HepG2 (cell line): ENCODE data around the gene HIPK2.

Experiments
- BRCA1 ChIP-seq: sonication (generic); formaldehyde crosslinking; IDR thresholded peaks from 2 replicates; pipeline ENCODE4 v1.4.0; 2020; ENCODE audit warnings: missing genetic modification reagents
- EZH2 ChIP-seq: conservative IDR thresholded peaks from 2 replicates; pipeline ENCODE4 v1.6.1; 2012; ENCODE audit warnings: mild to moderate bottlenecking, low read depth, low read length, moderate library complexity
- GTF2F1 ChIP-seq: fragments of 150-350 bp; IDR thresholded peaks from 2 replicates; pipeline ENCODE4 v1.6.1; 2014; ENCODE audit warnings: low read length
- RAD21 ChIP-seq: fragments of 450-650 bp; formaldehyde crosslinking; IDR thresholded peaks from 2 replicates; pipeline ENCODE4 v1.5.0; 2020; ENCODE audit warnings: mild to moderate bottlenecking
- RELA ChIP-seq: sonication (generic); formaldehyde crosslinking; IDR thresholded peaks from 2 replicates; pipeline ENCODE4 v1.4.0; 2020; ENCODE audit warnings: missing genetic modification reagents
- TAF1 ChIP-seq: sonication (generic); formaldehyde crosslinking; IDR thresholded peaks from 2 replicates; pipeline ENCODE4 v1.4.0; 2020; ENCODE audit warnings: missing genetic modification reagents
- TF ChIP-seq, protein P1 (sequence below): sonication (generic); formaldehyde crosslinking; IDR thresholded peaks from 2 replicates; pipeline ENCODE4 v1.5.0; 2020; ENCODE audit warnings: mild to moderate bottlenecking, missing genetic modification reagents, moderate library complexity
- TF ChIP-seq, protein P2 (sequence below): IDR thresholded peaks from 2 replicates; pipeline ENCODE4 v1.6.1; 2016; ENCODE audit warnings: low read depth, control low read depth
- TF ChIP-seq, protein P3 (sequence below): sonication (generic); formaldehyde crosslinking; IDR thresholded peaks from 2 replicates; pipeline ENCODE4 v1.8.1; 2023; ENCODE audit warnings: mild to moderate bottlenecking, moderate library complexity, missing genetic modification reagents
- TF ChIP-seq, protein P4 (sequence below): sonication (generic); formaldehyde crosslinking; IDR thresholded peaks from 2 replicates; pipeline ENCODE4 v1.4.0; 2020; ENCODE audit warnings: missing genetic modification reagents; ENCODE audit errors: not compliant biosample characterization
- TF ChIP-seq, protein P5 (sequence below): sonication (generic); formaldehyde crosslinking; IDR thresholded peaks from 2 replicates; pipeline ENCODE4 v1.5.1; 2020; ENCODE audit warnings: mild to moderate bottlenecking, missing genetic modification reagents

DNA sequence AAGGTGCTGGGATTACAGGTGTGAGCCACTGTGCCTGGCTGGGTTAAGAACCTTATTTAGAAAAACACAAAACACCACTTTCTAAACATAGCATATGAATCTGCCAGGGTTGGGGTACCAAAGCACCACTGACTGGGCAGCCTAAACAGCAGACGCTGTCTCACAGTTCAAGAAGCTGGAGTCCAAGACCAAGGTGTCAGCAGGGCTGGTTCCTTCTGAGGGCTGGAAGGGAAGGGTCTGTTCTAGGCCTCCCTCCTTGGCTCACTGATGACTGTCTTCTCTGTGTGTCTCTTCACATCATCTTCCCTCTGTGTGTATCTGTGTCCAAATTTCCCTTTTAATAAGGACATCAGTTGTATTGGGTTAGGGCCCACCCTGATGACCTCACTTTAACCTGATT is 49.6 kb downstream of the HIPK2 start:
- TF ChIP-seq, protein P1, sequence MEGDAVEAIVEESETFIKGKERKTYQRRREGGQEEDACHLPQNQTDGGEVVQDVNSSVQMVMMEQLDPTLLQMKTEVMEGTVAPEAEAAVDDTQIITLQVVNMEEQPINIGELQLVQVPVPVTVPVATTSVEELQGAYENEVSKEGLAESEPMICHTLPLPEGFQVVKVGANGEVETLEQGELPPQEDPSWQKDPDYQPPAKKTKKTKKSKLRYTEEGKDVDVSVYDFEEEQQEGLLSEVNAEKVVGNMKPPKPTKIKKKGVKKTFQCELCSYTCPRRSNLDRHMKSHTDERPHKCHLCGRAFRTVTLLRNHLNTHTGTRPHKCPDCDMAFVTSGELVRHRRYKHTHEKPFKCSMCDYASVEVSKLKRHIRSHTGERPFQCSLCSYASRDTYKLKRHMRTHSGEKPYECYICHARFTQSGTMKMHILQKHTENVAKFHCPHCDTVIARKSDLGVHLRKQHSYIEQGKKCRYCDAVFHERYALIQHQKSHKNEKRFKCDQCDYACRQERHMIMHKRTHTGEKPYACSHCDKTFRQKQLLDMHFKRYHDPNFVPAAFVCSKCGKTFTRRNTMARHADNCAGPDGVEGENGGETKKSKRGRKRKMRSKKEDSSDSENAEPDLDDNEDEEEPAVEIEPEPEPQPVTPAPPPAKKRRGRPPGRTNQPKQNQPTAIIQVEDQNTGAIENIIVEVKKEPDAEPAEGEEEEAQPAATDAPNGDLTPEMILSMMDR (CRISPR knock-in tag), result no peak
- TF ChIP-seq BRCA1 (CRISPR knock-in tag), result no peak
- TF ChIP-seq GTF2F1, result no peak
- no peak for TF ChIP-seq RAD21
- TF ChIP-seq TAF1 (CRISPR knock-in tag), result no peak
- no peak for TF ChIP-seq RELA (CRISPR knock-in tag)
- TF ChIP-seq, protein P2, sequence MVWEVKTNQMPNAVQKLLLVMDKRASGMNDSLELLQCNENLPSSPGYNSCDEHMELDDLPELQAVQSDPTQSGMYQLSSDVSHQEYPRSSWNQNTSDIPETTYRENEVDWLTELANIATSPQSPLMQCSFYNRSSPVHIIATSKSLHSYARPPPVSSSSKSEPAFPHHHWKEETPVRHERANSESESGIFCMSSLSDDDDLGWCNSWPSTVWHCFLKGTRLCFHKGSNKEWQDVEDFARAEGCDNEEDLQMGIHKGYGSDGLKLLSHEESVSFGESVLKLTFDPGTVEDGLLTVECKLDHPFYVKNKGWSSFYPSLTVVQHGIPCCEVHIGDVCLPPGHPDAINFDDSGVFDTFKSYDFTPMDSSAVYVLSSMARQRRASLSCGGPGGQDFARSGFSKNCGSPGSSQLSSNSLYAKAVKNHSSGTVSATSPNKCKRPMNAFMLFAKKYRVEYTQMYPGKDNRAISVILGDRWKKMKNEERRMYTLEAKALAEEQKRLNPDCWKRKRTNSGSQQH (CRISPR knock-in tag), result no peak
- TF ChIP-seq, protein P3, sequence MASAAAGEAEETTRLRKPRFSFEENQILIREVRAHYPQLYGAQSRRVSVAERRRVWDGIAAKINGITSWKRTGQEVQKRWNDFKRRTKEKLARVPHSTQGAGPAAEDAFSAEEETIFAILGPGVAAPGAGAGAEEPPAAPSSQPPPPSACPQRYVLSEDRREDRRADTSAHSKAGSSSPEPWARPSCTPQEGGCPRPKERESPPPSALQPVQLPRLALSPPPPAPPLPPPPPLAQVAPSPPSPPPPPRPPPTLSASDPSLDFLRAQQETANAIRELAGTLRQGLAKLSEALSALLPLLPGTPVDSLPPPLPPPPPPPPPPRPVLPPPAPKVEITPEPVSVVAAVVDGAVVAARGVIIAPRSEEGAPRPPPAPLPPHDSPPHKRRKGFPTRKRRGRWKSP (CRISPR knock-in tag), result no peak
- TF ChIP-seq, protein P4, sequence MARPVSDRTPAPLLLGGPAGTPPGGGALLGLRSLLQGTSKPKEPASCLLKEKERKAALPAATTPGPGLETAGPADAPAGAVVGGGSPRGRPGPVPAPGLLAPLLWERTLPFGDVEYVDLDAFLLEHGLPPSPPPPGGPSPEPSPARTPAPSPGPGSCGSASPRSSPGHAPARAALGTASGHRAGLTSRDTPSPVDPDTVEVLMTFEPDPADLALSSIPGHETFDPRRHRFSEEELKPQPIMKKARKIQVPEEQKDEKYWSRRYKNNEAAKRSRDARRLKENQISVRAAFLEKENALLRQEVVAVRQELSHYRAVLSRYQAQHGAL (CRISPR knock-in tag), result no peak
- no peak for TF ChIP-seq EZH2
- TF ChIP-seq, protein P5, sequence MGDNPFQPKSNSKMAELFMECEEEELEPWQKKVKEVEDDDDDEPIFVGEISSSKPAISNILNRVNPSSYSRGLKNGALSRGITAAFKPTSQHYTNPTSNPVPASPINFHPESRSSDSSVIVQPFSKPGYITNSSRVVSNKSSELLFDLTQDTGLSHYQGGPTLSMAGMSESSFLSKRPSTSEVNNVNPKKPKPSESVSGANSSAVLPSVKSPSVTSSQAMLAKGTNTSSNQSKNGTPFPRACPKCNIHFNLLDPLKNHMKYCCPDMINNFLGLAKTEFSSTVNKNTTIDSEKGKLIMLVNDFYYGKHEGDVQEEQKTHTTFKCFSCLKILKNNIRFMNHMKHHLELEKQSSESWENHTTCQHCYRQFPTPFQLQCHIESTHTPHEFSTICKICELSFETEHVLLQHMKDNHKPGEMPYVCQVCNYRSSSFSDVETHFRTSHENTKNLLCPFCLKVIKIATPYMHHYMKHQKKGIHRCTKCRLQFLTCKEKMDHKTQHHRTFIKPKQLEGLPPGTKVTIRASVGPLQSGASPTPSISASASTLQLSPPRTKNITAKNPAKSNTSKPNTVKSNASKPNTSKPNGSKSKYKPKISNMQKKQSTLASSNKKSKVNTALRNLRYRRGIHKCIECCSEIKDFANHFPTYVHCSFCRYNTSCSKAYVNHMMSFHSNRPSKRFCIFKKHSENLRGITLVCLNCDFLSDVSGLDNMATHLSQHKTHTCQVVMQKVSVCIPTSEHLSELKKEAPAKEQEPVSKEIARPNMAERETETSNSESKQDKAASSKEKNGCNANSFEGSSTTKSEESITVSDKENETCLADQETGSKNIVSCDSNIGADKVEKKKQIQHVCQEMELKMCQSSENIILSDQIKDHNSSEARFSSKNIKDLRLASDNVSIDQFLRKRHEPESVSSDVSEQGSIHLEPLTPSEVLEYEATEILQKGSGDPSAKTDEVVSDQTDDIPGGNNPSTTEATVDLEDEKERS, result no peak
